IMR-90 (cell line): Measurements from ENCODE around the gene TRNT1.

Source experiments
- BHLHE40 ChIP-seq: fragments of 150-350 bp; IDR thresholded peaks from 2 replicates; pipeline ENCODE4 v1.6.1; 2016; ENCODE audit warnings: mild to moderate bottlenecking, low read depth, low read length
- CEBPB ChIP-seq: IDR thresholded peaks from 2 replicates; pipeline ENCODE4 v1.6.1; 2012; ENCODE audit warnings: low read depth, low read length, improper control_type of control experiment
- CTCF ChIP-seq: conservative IDR thresholded peaks from 2 replicates; pipeline ENCODE4 v1.5.1; 2012; ENCODE audit warnings: mild to moderate bottlenecking, low read depth, low read length, improper control_type of control experiment
- ELK1 ChIP-seq: fragments of 150-350 bp; IDR thresholded peaks from 2 replicates; pipeline ENCODE4 v1.6.1; 2016; ENCODE audit warnings: low read depth, mild to moderate bottlenecking, low read length, moderate library complexity, borderline replicate concordance
- FOS ChIP-seq: fragments of 150-350 bp; IDR thresholded peaks from 2 replicates; pipeline ENCODE4 v1.6.1; 2016; ENCODE audit warnings: low read depth, low read length
- MAFK ChIP-seq: IDR thresholded peaks from 2 replicates; pipeline ENCODE4 v1.6.1; 2012; ENCODE audit warnings: low read depth, low read length, improper control_type of control experiment
- MXI1 ChIP-seq: IDR thresholded peaks from 2 replicates; pipeline ENCODE4 v1.6.1; 2012; ENCODE audit warnings: low read depth, mild to moderate bottlenecking, low read length, moderate library complexity, borderline replicate concordance
- NFE2L2 ChIP-seq: fragments of 150-350 bp; IDR thresholded peaks from 2 replicates; pipeline ENCODE4 v1.6.1; 2016; ENCODE audit warnings: low read depth, mild to moderate bottlenecking, low read length
- POLR2A ChIP-seq: IDR thresholded peaks from 2 replicates; pipeline ENCODE4 v1.6.1; 2012; ENCODE audit warnings: mild to moderate bottlenecking, low read depth, low read length
- RAD21 ChIP-seq: IDR thresholded peaks from 2 replicates; pipeline ENCODE4 v1.6.1; 2012; ENCODE audit warnings: low read length, improper control_type of control experiment
- RCOR1 ChIP-seq: IDR thresholded peaks from 2 replicates; pipeline ENCODE4 v1.6.1; 2012; ENCODE audit warnings: mild to moderate bottlenecking, low read length, improper control_type of control experiment; ENCODE audit not compliant: insufficient replicate concordance
- RFX5 ChIP-seq: IDR thresholded peaks from 2 replicates; pipeline ENCODE4 v1.8.0; 2012; ENCODE audit warnings: low read depth, mild to moderate bottlenecking, low read length, moderate library complexity
- SMC3 ChIP-seq: fragments of 150-350 bp; IDR thresholded peaks from 2 replicates; pipeline ENCODE4 v1.6.1; 2016; ENCODE audit warnings: low read depth, mild to moderate bottlenecking, antibody characterized with exemption, low read length, moderate library complexity
- TF ChIP-seq, protein P1 (sequence below): fragments of 150-350 bp; IDR thresholded peaks from 2 replicates; pipeline ENCODE4 v1.6.1; 2017; ENCODE audit warnings: mild to moderate bottlenecking, antibody characterized with exemption, low read length, low read depth

GRCh38 chr3:3189961-3190360 is 63.2 kb downstream of the TRNT1 start:
- no peak for TF ChIP-seq MXI1
- TF ChIP-seq CTCF: no peak
- TF ChIP-seq POLR2A: no peak
- TF ChIP-seq MAFK: no peak
- no peak for TF ChIP-seq CEBPB
- TF ChIP-seq, protein P1, sequence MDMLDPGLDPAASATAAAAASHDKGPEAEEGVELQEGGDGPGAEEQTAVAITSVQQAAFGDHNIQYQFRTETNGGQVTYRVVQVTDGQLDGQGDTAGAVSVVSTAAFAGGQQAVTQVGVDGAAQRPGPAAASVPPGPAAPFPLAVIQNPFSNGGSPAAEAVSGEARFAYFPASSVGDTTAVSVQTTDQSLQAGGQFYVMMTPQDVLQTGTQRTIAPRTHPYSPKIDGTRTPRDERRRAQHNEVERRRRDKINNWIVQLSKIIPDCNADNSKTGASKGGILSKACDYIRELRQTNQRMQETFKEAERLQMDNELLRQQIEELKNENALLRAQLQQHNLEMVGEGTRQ: no peak
- TF ChIP-seq RFX5: no peak
- TF ChIP-seq RCOR1: no peak
- no peak for TF ChIP-seq FOS
- no peak for TF ChIP-seq RAD21
- TF ChIP-seq BHLHE40: no peak
- no peak for TF ChIP-seq NFE2L2
- TF ChIP-seq SMC3: no peak
- TF ChIP-seq ELK1: no peak
